G401.6 (cell line): ENCODE data around the gene CNTN2.

Experiments
- FAIRE-seq: peaks from 2 replicates; lab custom pipeline; 2012; peaks lifted over from hg19 to GRCh38; lab: Jason Lieb, UNC

Gene CNTN2

GRCh38 chr1:205072881-205073280 lies 29.9 kb downstream of the CNTN2 start:
- FAIRE-seq, result no peak

DNA sequence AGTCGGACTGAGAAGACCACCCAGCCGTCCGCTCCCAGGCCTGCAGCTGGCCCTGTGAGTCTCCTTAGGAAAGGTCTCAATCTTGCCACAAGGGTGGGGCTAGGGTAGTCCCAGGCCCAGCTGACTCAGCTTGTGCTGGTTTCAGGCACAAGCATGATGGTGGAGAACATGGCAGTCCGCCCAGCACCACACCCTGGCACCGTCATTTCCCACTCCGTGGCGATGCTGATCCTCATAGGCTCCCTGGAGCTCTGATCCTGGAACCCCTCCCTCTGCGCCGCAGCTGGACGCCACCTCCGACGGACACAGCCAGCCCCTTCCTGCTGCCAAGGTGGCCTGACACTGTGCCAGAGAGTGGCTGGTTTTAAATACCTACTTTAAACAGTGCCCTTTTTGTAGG lies 30.5 kb downstream of the CNTN2 start:
- FAIRE-seq, result no peak

DNA sequence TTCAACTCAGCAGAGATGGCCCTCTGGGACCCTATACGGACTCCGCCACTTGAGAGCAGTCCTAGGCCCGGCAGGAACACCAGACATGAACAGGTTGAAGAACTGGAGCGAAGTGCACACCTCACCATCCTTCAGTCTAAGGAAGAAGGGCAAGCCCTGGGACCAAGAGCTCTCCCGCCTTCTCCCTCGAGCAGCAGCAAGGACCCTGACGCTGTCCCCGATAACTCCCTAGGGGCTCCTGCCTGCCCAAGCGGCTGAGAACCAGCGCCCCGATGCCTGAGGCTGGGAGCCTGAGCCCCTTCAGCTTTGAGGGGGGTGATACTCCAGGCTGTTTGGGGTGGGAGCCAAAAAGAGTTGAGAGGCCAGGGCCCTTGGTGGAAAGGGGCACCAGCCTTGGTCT lies 31.1 kb downstream of the CNTN2 start:
- FAIRE-seq, result no peak

GRCh38 chr1:205074513-205074912 lies 31.5 kb downstream of the CNTN2 start:
- no peak for FAIRE-seq

- FAIRE-seq, result no peak
Measured at GRCh38 chr1:205075642-205076155, 32.7 kb downstream of the CNTN2 start.

GRCh38 chr1:205076245-205076761 lies 33.3 kb downstream of the CNTN2 start:
- no peak for FAIRE-seq

DNA sequence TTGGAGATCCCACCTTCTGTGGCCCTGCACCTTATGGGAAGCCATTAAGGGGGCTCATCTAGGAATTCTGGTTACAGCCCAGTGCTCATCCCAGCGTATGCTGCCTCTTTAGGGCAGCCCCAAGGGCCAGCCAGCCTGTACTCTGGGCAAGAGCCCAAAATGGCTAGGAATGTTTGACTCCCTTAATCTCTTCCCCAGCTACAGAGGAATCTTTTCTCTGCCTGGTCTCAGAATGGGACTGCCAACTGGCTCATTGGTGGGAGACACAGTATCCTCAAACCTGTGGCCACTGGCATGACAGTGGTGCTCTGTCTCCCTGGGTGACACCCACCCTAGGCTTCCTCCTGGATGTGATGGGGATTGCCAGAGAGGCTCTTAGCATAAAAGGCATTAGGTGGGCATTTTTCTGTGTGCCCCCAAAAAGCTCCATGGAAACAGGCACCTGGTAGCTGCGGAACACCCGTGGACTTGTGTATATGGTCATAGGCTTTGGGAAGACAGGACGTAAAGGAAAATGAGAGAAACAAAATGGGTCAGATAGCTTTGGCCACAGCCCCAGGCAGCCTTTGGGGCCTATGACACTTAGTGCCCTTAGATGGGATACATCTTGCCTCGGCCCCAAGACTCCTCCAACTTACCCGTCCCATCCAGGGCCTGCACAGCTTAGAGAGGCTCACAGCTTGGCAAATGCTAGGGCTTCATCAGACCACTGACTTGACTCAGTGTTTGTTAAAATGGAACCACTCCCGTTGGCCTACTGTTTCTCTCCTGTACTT lies 34.3 kb downstream of the CNTN2 start:
- no peak for FAIRE-seq

DNA sequence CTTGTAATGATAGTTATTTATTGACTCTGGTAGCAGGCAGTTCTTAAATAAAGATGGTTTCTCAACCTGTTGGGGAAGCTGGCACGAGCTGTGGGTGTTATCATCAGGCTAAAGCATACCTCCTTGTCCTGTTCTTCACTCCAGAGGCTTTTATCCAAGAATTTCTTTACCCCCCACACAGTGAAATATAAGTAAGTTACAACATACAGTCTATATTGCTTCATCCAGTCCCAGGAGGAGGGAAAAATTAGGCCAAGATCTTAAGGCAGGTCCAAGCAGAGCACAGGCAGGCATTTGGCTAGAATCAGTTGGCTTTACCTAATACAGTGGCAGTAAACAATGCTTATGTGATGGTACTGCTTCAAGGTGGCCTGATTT lies 34.9 kb downstream of the CNTN2 start:
- no peak for FAIRE-seq

GRCh38 chr1:205082431-205082830 lies 39.4 kb downstream of the CNTN2 start:
- no peak for FAIRE-seq

- no peak for FAIRE-seq
Measured at GRCh38 chr1:205084360-205084759, 41.3 kb downstream of the CNTN2 start, which contains the start of gene TMEM81. TMEM81 (minus strand) TSS chr1:205084460; CDS start chr1:205084320, 140 bp downstream.

DNA sequence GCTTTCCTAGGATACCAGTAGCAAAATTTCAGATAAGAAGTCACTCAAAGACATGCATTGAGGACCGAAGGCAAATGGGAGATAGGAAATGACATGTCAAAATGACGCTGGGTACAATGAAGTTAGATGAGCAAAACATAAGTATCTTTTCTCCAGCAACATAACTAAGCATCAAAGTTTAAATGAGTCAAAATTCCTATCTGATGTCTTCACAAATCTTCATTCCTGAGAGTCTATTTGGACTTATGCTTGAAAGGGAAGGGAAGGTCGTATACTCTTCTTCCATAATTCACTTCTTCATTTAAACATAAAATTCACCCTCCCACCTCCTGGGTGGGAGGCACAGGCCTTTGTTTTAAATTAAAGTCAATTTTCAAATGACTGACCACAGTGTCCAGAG lies 45.3 kb downstream of the CNTN2 start:
- FAIRE-seq, result no peak

GRCh38 chr1:205091043-205091740 lies 48.2 kb downstream of the CNTN2 start:
- no peak for FAIRE-seq

- no peak for FAIRE-seq
Measured at GRCh38 chr1:205095422-205095821, 52.4 kb downstream of the CNTN2 start.

GRCh38 chr1:205098242-205098641 lies 55.2 kb downstream of the CNTN2 start:
- FAIRE-seq, result no peak

DNA sequence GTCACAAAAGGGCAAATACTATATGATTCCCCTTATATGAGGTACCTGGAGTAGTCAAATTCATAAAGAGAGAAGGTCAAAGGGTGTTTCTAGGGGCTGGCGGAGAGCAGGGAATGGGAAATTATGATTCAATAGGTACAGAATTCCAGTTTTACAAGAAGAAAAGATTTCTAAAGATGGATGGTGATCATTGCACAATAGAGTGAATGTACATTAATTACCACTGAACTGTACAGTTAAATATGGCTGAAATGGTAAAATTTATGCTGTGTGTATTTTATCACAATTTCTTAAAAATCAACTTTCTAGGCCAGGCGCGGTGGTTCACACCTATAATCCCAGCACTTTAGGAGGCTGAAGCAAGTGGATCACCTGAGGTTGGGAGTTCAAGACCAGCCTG lies 59.4 kb downstream of the CNTN2 start:
- FAIRE-seq, result no peak

GRCh38 chr1:205107327-205107726 lies 64.3 kb downstream of the CNTN2 start:
- no peak for FAIRE-seq

- no peak for FAIRE-seq
Measured at GRCh38 chr1:205108464-205108863, 65.5 kb downstream of the CNTN2 start.

- no peak for FAIRE-seq
Measured at GRCh38 chr1:205109269-205109668, 66.3 kb downstream of the CNTN2 start.

- no peak for FAIRE-seq
Measured at GRCh38 chr1:205109711-205110110, 66.7 kb downstream of the CNTN2 start.

- FAIRE-seq, result no peak
Measured at GRCh38 chr1:205111354-205111753, 68.3 kb downstream of the CNTN2 start.

DNA sequence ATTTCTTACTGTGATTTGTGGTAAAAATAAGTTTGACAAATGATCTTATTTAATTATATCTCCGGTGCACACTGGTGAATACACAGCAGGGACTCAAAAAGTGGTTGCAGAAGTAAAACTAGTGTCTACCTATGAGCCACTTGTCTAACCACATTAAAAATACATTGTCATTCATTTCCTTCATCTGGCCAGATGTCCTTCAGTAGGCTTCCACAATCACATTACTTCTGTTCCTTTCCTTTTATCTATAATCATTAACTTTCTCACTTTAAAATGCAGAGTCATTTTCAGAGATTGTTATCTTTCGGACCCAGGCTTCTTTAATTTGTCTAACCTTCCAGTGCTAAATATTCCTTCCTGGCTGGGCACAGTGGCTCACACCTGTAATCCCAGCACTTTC lies 75.7 kb downstream of the CNTN2 start:
- FAIRE-seq, result no peak

- peak; percentile 90 for FAIRE-seq
Measured at GRCh38 chr1:205121660-205122488, 78.9 kb downstream of the CNTN2 start, which contains the start of gene RBBP5. RBBP5 (minus strand) TSS chr1:205121978; CDS start chr1:205121873, 105 bp downstream.
